PC-9 (cell line): Measurements from ENCODE around the gene COL23A1. TPM values are rescaled to one million over a fixed set of nuclear protein-coding genes. Genes with fewer than 3 reads are reported as not detected.

Source experiments
- BruUV-seq: library from RNA; stranded (reverse); fragments of 400-500 nt; replicated peaks from 2 replicates; lab custom pipeline; 2021; lab: Mats Ljungman, UMichigan
- CTCF ChIA-PET: fragments of 300-600 bp; sonication (Branson Sonifier 250); formaldehyde crosslinking; loops from one replicate; lab custom pipeline; 2022; ENCODE audit warnings: antibody characterized with exemption; lab: Charles Lee
- POLR2A ChIA-PET: fragments of 300-600 bp; sonication (Branson Sonifier 250); formaldehyde crosslinking; loops from one replicate; lab custom pipeline; 2022; ENCODE audit warnings: antibody characterized with exemption; ENCODE audit not compliant: unreplicated experiment; lab: Charles Lee
- DNase-seq, 2 experiments: peaks; one replicate each; pipeline versions ENCODE4 v3.0.0 to v3.0.0-alpha.2; 2015 to 2022; ENCODE audit warnings: mixed read lengths in 1 of 2
- H2AFZ ChIP-seq: fragments of 200-600 bp; sonication (generic); 2 replicates; pipeline ENCODE4 v1.8.1; 2017; ENCODE audit warnings: antibody characterized with exemption
- H3F3A ChIP-seq: fragments of 200-600 bp; sonication (generic); 2 replicates; pipeline ENCODE4 v1.8.1; 2017; ENCODE audit warnings: antibody characterized with exemption, mild to moderate bottlenecking, low read depth; ENCODE audit not compliant: insufficient read depth
- H3K27ac ChIP-seq: fragments of 200-600 bp; sonication (generic); 2 replicates; pipeline ENCODE4 v1.6.1; 2016; ENCODE audit warnings: mixed run types
- H3K27me3 ChIP-seq: fragments of 200-600 bp; sonication (generic); 2 replicates; pipeline ENCODE4 v1.6.1; 2016; ENCODE audit warnings: low read depth, mixed run types; ENCODE audit not compliant: insufficient read depth
- H3K36me3 ChIP-seq: fragments of 200-600 bp; sonication (generic); 2 replicates; pipeline ENCODE4 v1.6.1; 2016; ENCODE audit warnings: low read depth, mixed run types
- H3K4me1 ChIP-seq: fragments of 200-600 bp; sonication (generic); replicated peaks from 2 replicates; pipeline ENCODE4 v1.6.1; 2016; ENCODE audit warnings: mixed run types; ENCODE audit not compliant: insufficient read depth
- H3K4me2 ChIP-seq: fragments of 200-600 bp; sonication (generic); 2 replicates; pipeline ENCODE4 v1.6.1; 2017; ENCODE audit warnings: mixed run types
- H3K4me3 ChIP-seq: fragments of 200-600 bp; sonication (generic); 2 replicates; pipeline ENCODE4 v1.6.1; 2016; ENCODE audit warnings: mixed run types
- H3K79me2 ChIP-seq: fragments of 200-600 bp; sonication (generic); 2 replicates; pipeline ENCODE4 v1.6.1; 2017; ENCODE audit warnings: low read depth, mixed run types
- H3K9me2 ChIP-seq: fragments of 200-600 bp; sonication (generic); 2 replicates; pipeline ENCODE4 v1.8.1; 2017; ENCODE audit warnings: mild to moderate bottlenecking; ENCODE audit not compliant: insufficient read depth
- H3K9me3 ChIP-seq: fragments of 200-600 bp; sonication (generic); 2 replicates; pipeline ENCODE4 v1.8.1; 2016; ENCODE audit warnings: low read depth; ENCODE audit not compliant: insufficient read depth
- H4K20me1 ChIP-seq: fragments of 200-600 bp; sonication (generic); 2 replicates; pipeline ENCODE4 v1.8.1; 2017; ENCODE audit not compliant: insufficient read depth
- EZH2 ChIP-seq: fragments of 200-600 bp; sonication (generic); IDR thresholded peaks from 2 replicates; pipeline ENCODE4 v1.8.0; 2017; ENCODE audit warnings: antibody characterized with exemption, low read depth
- intact Hi-C: fragments of 100-400 bp; cut with micrococcal nuclease; formaldehyde crosslinking; loops from one replicate; pipeline ENCODE4 v1.10.0; 2022; ENCODE audit not compliant: unreplicated experiment
- total RNA-seq: library from RNA; stranded (reverse); gene quantifications from 2 replicates; pipeline ENCODE4 v1.2.3, GENCODE V29; 2021
- TF ChIP-seq, protein P1 (sequence below): fragments of 200-600 bp; sonication (generic); conservative IDR thresholded peaks from 2 replicates; pipeline ENCODE4 v1.6.1; 2017; ENCODE audit warnings: mixed run types, antibody characterized with exemption, mild to moderate bottlenecking, moderate library complexity

COL23A1 gene
- total RNA-seq, 1 experiment from 2014 or later, result not detected

GRCh38 chr5:178223196-178223773 is 366.9 kb downstream of the COL23A1 start:
- no peak for DNase-seq
- no peak overlapping the region for H3K27ac ChIP-seq
- intact Hi-C loops, result no loop called here
- H3F3A ChIP-seq, result peaks cover 31% of the 10 kb centered on the region; the same call in 1 of the 2 replicates
- no peaks in the 10 kb centered on the region for H3K4me1 ChIP-seq
- H3K9me3 ChIP-seq, result no peaks in the 10 kb centered on the region
- peaks cover 30% of the 10 kb centered on the region for H4K20me1 ChIP-seq
- CTCF ChIA-PET, result no interaction called here
- H2AFZ ChIP-seq, result no peak overlapping the region
- H3K79me2 ChIP-seq, result no peaks in the 10 kb centered on the region; the same call in 1 of the 2 replicates
- no peaks in the 10 kb centered on the region for H3K27me3 ChIP-seq
- no peak overlapping the region for H3K4me3 ChIP-seq
- H3K9me2 ChIP-seq, result no peaks in the 10 kb centered on the region
- TF ChIP-seq EZH2, result no peak
- TF ChIP-seq, protein P1, sequence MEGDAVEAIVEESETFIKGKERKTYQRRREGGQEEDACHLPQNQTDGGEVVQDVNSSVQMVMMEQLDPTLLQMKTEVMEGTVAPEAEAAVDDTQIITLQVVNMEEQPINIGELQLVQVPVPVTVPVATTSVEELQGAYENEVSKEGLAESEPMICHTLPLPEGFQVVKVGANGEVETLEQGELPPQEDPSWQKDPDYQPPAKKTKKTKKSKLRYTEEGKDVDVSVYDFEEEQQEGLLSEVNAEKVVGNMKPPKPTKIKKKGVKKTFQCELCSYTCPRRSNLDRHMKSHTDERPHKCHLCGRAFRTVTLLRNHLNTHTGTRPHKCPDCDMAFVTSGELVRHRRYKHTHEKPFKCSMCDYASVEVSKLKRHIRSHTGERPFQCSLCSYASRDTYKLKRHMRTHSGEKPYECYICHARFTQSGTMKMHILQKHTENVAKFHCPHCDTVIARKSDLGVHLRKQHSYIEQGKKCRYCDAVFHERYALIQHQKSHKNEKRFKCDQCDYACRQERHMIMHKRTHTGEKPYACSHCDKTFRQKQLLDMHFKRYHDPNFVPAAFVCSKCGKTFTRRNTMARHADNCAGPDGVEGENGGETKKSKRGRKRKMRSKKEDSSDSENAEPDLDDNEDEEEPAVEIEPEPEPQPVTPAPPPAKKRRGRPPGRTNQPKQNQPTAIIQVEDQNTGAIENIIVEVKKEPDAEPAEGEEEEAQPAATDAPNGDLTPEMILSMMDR, result no peak
- peaks cover 9% of the 10 kb centered on the region for H3K36me3 ChIP-seq
- BruUV-seq, result no TSS peak
- H3K4me2 ChIP-seq, result no peak overlapping the region
- POLR2A ChIA-PET, result no interaction called here

GRCh38 chr5:178222292-178222691 is 367.9 kb downstream of the COL23A1 start:
- DNase-seq, result no peak
- H2AFZ ChIP-seq, result no peak overlapping the region
- no peak overlapping the region for H3K27ac ChIP-seq
- no peak overlapping the region for H3K4me2 ChIP-seq
- H3K4me3 ChIP-seq, result no peak overlapping the region
- TF ChIP-seq EZH2, result no peak
- TF ChIP-seq, protein P1, result no peak
- H3K9me2 ChIP-seq, result no peaks in the 10 kb centered on the region
- no TSS peak for BruUV-seq
- peaks cover 33% of the 10 kb centered on the region; the same call in 1 of the 2 replicates for H3F3A ChIP-seq
- POLR2A ChIA-PET, result interaction anchor here (0.7 kb wide), 1 partner anchor 1575 kb away, joined by 3 read pairs; no protein-coding TSS in a partner anchor
- no peaks in the 10 kb centered on the region for H3K27me3 ChIP-seq
- no peaks in the 10 kb centered on the region for H3K4me1 ChIP-seq
- CTCF ChIA-PET, result no interaction called here
- H3K9me3 ChIP-seq, result no peaks in the 10 kb centered on the region
- peaks cover 21% of the 10 kb centered on the region for H4K20me1 ChIP-seq
- intact Hi-C loops, result no loop called here
- no peaks in the 10 kb centered on the region for H3K79me2 ChIP-seq
- H3K36me3 ChIP-seq, result peaks cover 5% of the 10 kb centered on the region

DNA sequence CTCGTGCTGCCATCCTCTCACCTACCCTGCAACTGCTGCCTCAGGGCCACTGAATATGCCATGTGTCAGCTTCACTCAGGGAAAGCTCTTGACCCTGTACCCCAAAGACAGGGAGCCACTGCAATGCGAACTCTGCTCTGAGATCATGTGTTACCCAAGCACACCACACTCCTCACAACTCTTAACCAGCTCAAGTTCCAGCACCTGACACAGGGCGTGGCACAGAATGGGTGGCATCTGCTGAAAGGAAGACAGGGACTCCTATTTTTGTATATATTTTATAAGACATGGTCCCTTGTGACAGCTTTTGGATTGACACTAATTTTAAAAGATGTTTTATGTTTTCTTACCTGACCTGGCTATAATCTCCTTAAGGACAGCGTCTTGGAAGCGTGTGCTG is 368.3 kb downstream of the COL23A1 start:
- H2AFZ ChIP-seq, result no peak overlapping the region
- intact Hi-C loops, result no loop called here
- no peak overlapping the region for H3K4me2 ChIP-seq
- TF ChIP-seq, protein P1, result no peak
- no peak for TF ChIP-seq EZH2
- no peaks in the 10 kb centered on the region for H3K4me1 ChIP-seq
- peaks cover 5% of the 10 kb centered on the region for H3K36me3 ChIP-seq
- peaks cover 18% of the 10 kb centered on the region for H4K20me1 ChIP-seq
- H3F3A ChIP-seq, result peaks cover 33% of the 10 kb centered on the region; the same call in 1 of the 2 replicates
- BruUV-seq, result no TSS peak
- ChIA-PET POLR2A (interaction anchor here (0.7 kb wide), 1 partner anchor 1576 kb away, joined by 3 read pairs; no protein-coding TSS in a partner anchor), CTCF (no interaction called here)
- H3K79me2 ChIP-seq, result no peaks in the 10 kb centered on the region
- H3K27me3 ChIP-seq, result no peaks in the 10 kb centered on the region
- H3K9me3 ChIP-seq, result no peaks in the 10 kb centered on the region
- H3K4me3 ChIP-seq, result no peak overlapping the region
- H3K27ac ChIP-seq, result no peak overlapping the region
- no peaks in the 10 kb centered on the region for H3K9me2 ChIP-seq
- DNase-seq, result no peak
